DMS53 (cell line): ENCODE measurements around the gene LMO3.
A peak's percentile ranks its signal among the peaks of the same experiment; 100 is the strongest.

Source experiments
- DNase-seq: peaks from one replicate; lab custom pipeline; 2025; lab: John Stamatoyannopoulos, UW

Gene LMO3

GRCh38 chr12:16600525-16600924 is 5.4 kb downstream of the LMO3 start:
- peak; percentile 87 for DNase-seq

- peak; percentile 84 for DNase-seq
Observed at GRCh38 chr12:16599081-16599480, 6.9 kb downstream of the LMO3 start.

GRCh38 chr12:16594797-16595196 is 11.2 kb downstream of the LMO3 start:
- DNase-seq: no peak

- no peak for DNase-seq
Observed at GRCh38 chr12:16593546-16593945, 12.4 kb downstream of the LMO3 start.

GRCh38 chr12:16590645-16591044 is 15.3 kb downstream of the LMO3 start:
- no peak for DNase-seq

- no peak for DNase-seq
Observed at GRCh38 chr12:16588812-16589211, 17.1 kb downstream of the LMO3 start.

- DNase-seq: no peak
Observed at GRCh38 chr12:16587514-16587913, 18.4 kb downstream of the LMO3 start.

- no peak for DNase-seq
Observed at GRCh38 chr12:16587110-16587453, 18.9 kb downstream of the LMO3 start.

GRCh38 chr12:16586350-16587109 is 19.4 kb downstream of the LMO3 start:
- DNase-seq: no peak

GRCh38 chr12:16585781-16586180 is 20.2 kb downstream of the LMO3 start:
- DNase-seq: no peak

GRCh38 chr12:16583969-16584745 is 21.8 kb downstream of the LMO3 start:
- peak; percentile 49 for DNase-seq

GRCh38 chr12:16581416-16581815 is 24.5 kb downstream of the LMO3 start:
- peak; percentile 84 for DNase-seq

- no peak for DNase-seq
Observed at GRCh38 chr12:16579041-16579440, 26.9 kb downstream of the LMO3 start.

GRCh38 chr12:16573398-16574077 is 32.4 kb downstream of the LMO3 start:
- DNase-seq: no peak

GRCh38 chr12:16568873-16569272 is 37.1 kb downstream of the LMO3 start:
- DNase-seq: no peak

- no peak for DNase-seq
Observed at GRCh38 chr12:16564675-16565074, 41.3 kb downstream of the LMO3 start.

- no peak for DNase-seq
Observed at GRCh38 chr12:16563504-16563903, 42.5 kb downstream of the LMO3 start.

- DNase-seq: no peak
Observed at GRCh38 chr12:16562921-16563320, 43.0 kb downstream of the LMO3 start.

GRCh38 chr12:16562435-16562834 is 43.5 kb downstream of the LMO3 start:
- DNase-seq: no peak

- DNase-seq: peak; percentile 41
Observed at GRCh38 chr12:16560273-16560672, 45.7 kb downstream of the LMO3 start.

GRCh38 chr12:16555630-16556029 is 50.3 kb downstream of the LMO3 start:
- no peak for DNase-seq

GRCh38 chr12:16553457-16553856 is 52.5 kb downstream of the LMO3 start:
- no peak for DNase-seq

GRCh38 chr12:16552301-16552700 is 53.7 kb downstream of the LMO3 start:
- DNase-seq: no peak
